H1 (cell line): ENCODE results near the gene TMEM255B.

Experiments used
- BRCA1 ChIP-seq: IDR thresholded peaks from 2 replicates; pipeline ENCODE4 v1.6.1; 2012; ENCODE audit warnings: low read depth, low read length, improper control_type of control experiment
- CREB1 ChIP-seq: IDR thresholded peaks from 2 replicates; pipeline ENCODE4 v1.6.1; 2012; ENCODE audit warnings: inconsistent platforms
- EP300 ChIP-seq, 2 experiments: IDR thresholded peaks; 1 replicate in 1 of 2; 2 replicates in 1 of 2; pipeline ENCODE4 v1.6.1; 2011 to 2012; ENCODE audit warnings: low read depth in 2 of 2, low read length in 2 of 2, mild to moderate bottlenecking in 2 of 2, borderline replicate concordance in 1 of 2, inconsistent platforms in 1 of 2, moderate library complexity in 1 of 2
- GABPA ChIP-seq: IDR thresholded peaks from 2 replicates; pipeline ENCODE4 v1.6.1; 2011; ENCODE audit warnings: mild to moderate bottlenecking, low read length, moderate library complexity, borderline replicate concordance; ENCODE audit not compliant: insufficient read depth
- JUN ChIP-seq: IDR thresholded peaks from 2 replicates; pipeline ENCODE4 v1.6.1; 2011; ENCODE audit warnings: low read depth, mild to moderate bottlenecking, improper control_type of control experiment, low read length
- POLR2A ChIP-seq, 2 experiments: IDR thresholded peaks; 1 replicate in 1 of 2; 2 replicates in 1 of 2; pipeline ENCODE4 v1.6.1; 2011; ENCODE audit warnings: low read depth in 2 of 2, low read length in 2 of 2, mild to moderate bottlenecking in 2 of 2; ENCODE audit errors: control extremely low read depth in 1 of 2
- POLR2AphosphoS5 ChIP-seq: IDR thresholded peaks from 2 replicates; pipeline ENCODE4 v1.6.1; 2011; ENCODE audit warnings: low read depth, low read length
- SP4 ChIP-seq: IDR thresholded peaks from 2 replicates; pipeline ENCODE4 v1.6.1; 2012; ENCODE audit warnings: low read length, inconsistent platforms
- TBP ChIP-seq: IDR thresholded peaks from 2 replicates; pipeline ENCODE4 v1.6.1; 2011; ENCODE audit warnings: low read depth, low read length, improper control_type of control experiment
- YY1 ChIP-seq: IDR thresholded peaks from 2 replicates; pipeline ENCODE4 v1.6.1; 2011; ENCODE audit warnings: low read depth, mild to moderate bottlenecking, low read length
- TF ChIP-seq, protein P1 (sequence below): IDR thresholded peaks from 2 replicates; pipeline ENCODE4 v1.6.1; 2011; ENCODE audit warnings: low read length, improper control_type of control experiment
- TF ChIP-seq, protein P2 (sequence below), 3 experiments: IDR thresholded peaks; 1 replicate in 2 of 3; 2 replicates in 1 of 3; pipeline versions ENCODE4 v1.5.1 to v1.6.1; 2011; ENCODE audit warnings: low read length in 3 of 3, mild to moderate bottlenecking in 3 of 3, inconsistent platforms in 2 of 3, low read depth in 1 of 3, moderate library complexity in 1 of 3; ENCODE audit not compliant: insufficient read depth in 1 of 3; ENCODE audit errors: control extremely low read depth in 1 of 3
- TF ChIP-seq, protein P3 (sequence below): IDR thresholded peaks from 2 replicates; pipeline ENCODE4 v1.6.1; 2012; ENCODE audit warnings: low read length, inconsistent platforms

DNA sequence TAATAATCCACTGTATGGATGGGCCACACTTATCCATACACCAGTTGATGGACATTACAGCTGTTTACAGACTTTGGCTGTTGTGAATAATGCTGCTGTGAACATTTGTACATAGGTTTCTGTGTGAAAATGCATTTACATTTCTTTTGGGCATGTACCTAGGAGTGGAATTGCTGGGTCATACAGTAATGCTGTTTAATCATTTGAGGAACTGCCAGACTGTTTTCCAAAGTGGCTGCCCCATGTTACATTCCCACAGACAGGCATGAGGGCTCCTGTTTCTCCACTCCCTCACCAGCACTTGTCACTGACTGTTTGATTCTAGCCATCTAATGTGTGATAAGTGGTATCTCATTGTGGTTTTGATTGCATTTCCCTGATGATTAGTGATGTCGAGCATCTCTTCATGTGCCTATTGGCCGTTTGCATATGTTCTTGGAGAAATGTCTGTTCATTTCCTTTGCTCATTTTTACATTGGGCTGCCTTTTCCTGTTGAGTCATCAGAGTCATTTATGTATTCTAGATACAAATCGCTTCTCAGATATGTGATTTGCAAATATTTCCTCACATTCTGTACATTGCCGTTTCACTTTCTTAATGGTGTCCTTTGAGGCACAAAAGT, 12.8 kb downstream of the TMEM255B start:
- TF ChIP-seq JUN (no peak), TBP (no peak), SP4 (no peak), GABPA (no peak), CREB1 (no peak), BRCA1 (no peak), POLR2AphosphoS5 (no peak), EP300 (IDR thresholded peaks at IDR 0.05; ENCODE audit: borderline replicate concordance in 1 of 2, low read depth in 2 of 2, low read length in 2 of 2) (no peak), POLR2A (IDR thresholded peaks at IDR 0.05; ENCODE audit: control extremely low read depth in 1 of 2, low read depth in 2 of 2, low read length in 2 of 2) (no peak), YY1 (no peak)
- TF ChIP-seq, protein P1, sequence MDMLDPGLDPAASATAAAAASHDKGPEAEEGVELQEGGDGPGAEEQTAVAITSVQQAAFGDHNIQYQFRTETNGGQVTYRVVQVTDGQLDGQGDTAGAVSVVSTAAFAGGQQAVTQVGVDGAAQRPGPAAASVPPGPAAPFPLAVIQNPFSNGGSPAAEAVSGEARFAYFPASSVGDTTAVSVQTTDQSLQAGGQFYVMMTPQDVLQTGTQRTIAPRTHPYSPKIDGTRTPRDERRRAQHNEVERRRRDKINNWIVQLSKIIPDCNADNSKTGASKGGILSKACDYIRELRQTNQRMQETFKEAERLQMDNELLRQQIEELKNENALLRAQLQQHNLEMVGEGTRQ: no peak
- TF ChIP-seq, protein P2, sequence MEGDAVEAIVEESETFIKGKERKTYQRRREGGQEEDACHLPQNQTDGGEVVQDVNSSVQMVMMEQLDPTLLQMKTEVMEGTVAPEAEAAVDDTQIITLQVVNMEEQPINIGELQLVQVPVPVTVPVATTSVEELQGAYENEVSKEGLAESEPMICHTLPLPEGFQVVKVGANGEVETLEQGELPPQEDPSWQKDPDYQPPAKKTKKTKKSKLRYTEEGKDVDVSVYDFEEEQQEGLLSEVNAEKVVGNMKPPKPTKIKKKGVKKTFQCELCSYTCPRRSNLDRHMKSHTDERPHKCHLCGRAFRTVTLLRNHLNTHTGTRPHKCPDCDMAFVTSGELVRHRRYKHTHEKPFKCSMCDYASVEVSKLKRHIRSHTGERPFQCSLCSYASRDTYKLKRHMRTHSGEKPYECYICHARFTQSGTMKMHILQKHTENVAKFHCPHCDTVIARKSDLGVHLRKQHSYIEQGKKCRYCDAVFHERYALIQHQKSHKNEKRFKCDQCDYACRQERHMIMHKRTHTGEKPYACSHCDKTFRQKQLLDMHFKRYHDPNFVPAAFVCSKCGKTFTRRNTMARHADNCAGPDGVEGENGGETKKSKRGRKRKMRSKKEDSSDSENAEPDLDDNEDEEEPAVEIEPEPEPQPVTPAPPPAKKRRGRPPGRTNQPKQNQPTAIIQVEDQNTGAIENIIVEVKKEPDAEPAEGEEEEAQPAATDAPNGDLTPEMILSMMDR (IDR thresholded peaks at IDR 0.05; ENCODE audit: control extremely low read depth in 1 of 3, insufficient read depth in 1 of 3, low read depth in 1 of 3, low read length in 3 of 3): no peak
- TF ChIP-seq, protein P3, sequence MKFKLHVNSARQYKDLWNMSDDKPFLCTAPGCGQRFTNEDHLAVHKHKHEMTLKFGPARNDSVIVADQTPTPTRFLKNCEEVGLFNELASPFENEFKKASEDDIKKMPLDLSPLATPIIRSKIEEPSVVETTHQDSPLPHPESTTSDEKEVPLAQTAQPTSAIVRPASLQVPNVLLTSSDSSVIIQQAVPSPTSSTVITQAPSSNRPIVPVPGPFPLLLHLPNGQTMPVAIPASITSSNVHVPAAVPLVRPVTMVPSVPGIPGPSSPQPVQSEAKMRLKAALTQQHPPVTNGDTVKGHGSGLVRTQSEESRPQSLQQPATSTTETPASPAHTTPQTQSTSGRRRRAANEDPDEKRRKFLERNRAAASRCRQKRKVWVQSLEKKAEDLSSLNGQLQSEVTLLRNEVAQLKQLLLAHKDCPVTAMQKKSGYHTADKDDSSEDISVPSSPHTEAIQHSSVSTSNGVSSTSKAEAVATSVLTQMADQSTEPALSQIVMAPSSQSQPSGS: no peak
